ENCODE data around the gene NACA2. TPM values are rescaled to one million over a fixed set of nuclear protein-coding genes. Genes with fewer than 3 reads are reported as not detected.

NACA2 gene
- polyA plus RNA-seq, 1 donor (not counting 4 experiments of a cell fraction or from before 2014, with no cell fraction given): 0.79 TPM

DNA sequence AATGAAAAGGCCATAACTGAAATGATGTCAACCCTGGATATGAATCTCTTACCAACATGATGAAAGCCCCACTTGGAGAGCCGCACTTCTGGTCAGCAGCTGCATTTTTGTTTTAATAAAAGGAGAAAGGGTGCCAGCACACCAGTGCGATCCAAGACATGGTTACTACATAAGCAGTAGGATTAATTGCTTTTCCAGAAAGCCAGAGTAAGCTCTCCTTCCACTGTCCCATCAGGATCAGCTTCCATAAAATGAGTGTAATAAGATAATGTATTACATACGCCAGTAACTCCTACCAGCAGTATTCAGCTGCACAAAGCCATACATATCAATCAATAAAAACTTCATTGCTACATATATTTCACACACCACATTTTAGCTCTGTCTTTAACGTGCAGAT lies 26.3 kb upstream of the NACA2 start:
- no peak for TF ChIP-seq EZH2 (IDR thresholded peaks at IDR 0.05; ENCODE audit: low read length)
- TF ChIP-seq, protein P1, sequence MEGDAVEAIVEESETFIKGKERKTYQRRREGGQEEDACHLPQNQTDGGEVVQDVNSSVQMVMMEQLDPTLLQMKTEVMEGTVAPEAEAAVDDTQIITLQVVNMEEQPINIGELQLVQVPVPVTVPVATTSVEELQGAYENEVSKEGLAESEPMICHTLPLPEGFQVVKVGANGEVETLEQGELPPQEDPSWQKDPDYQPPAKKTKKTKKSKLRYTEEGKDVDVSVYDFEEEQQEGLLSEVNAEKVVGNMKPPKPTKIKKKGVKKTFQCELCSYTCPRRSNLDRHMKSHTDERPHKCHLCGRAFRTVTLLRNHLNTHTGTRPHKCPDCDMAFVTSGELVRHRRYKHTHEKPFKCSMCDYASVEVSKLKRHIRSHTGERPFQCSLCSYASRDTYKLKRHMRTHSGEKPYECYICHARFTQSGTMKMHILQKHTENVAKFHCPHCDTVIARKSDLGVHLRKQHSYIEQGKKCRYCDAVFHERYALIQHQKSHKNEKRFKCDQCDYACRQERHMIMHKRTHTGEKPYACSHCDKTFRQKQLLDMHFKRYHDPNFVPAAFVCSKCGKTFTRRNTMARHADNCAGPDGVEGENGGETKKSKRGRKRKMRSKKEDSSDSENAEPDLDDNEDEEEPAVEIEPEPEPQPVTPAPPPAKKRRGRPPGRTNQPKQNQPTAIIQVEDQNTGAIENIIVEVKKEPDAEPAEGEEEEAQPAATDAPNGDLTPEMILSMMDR (optimal IDR thresholded peaks at IDR 0.05 in 1 of 3, IDR thresholded peaks at IDR 0.05 in 1 of 3, conservative IDR thresholded peaks at IDR 0.05 in 1 of 3; ENCODE audit: extremely low read depth in 1 of 3, insufficient read depth in 2 of 3, low read length in 3 of 3): no peak
- no peak for FAIRE-seq
- no peak overlapping the region for H3K4me2 ChIP-seq (ENCODE audit: control insufficient read depth, extremely low read depth, insufficient read depth, low read depth, low read length)
- H3K27ac ChIP-seq (ENCODE audit: control insufficient read depth, insufficient read depth, low read length): no peak overlapping the region
- H3K9me1 ChIP-seq (ENCODE audit: control insufficient read depth, extremely low read depth, insufficient read depth, low read length): no peaks in the 10 kb centered on the region
- no peak overlapping the region for H3K9ac ChIP-seq (ENCODE audit: control insufficient read depth, extremely low read depth, insufficient read depth, low read length)
- H3K36me3 ChIP-seq (ENCODE audit: control insufficient read depth in 2 of 2, extremely low read depth in 1 of 2, insufficient read depth in 2 of 2, low read length in 2 of 2): no peaks in the 10 kb centered on the region
- no peaks in the 10 kb centered on the region for H4K20me1 ChIP-seq (ENCODE audit: control insufficient read depth, extremely low read depth, insufficient read depth, low read length)
- no peaks in the 10 kb centered on the region for H3K4me1 ChIP-seq (ENCODE audit: control insufficient read depth, extremely low read depth, insufficient read depth, low read length)
- no peak for DNase-seq (ENCODE audit: low read depth, low spot score)
- H3K4me3 ChIP-seq (ENCODE audit: control insufficient read depth in 2 of 3, extremely low read depth in 1 of 3, insufficient read depth in 2 of 3, low read depth in 1 of 3, low read length in 3 of 3): no peak overlapping the region
- H3K9me3 ChIP-seq (ENCODE audit: control insufficient read depth, low read depth, low read length): peaks cover 3% of the 10 kb centered on the region
- dilution Hi-C loops (cut with MboI; ENCODE audit: extremely low pct_ligation_motif_present, low sequenced_read_pairs): no loop called here
- no peaks in the 10 kb centered on the region for H3K27me3 ChIP-seq (ENCODE audit: control insufficient read depth, extremely low read depth, insufficient read depth, low read length)
- no peaks in the 10 kb centered on the region for H3K79me2 ChIP-seq (ENCODE audit: control insufficient read depth, insufficient read depth, low read length)
- no peak overlapping the region for H2AFZ ChIP-seq (ENCODE audit: control insufficient read depth, low read length)

DNA sequence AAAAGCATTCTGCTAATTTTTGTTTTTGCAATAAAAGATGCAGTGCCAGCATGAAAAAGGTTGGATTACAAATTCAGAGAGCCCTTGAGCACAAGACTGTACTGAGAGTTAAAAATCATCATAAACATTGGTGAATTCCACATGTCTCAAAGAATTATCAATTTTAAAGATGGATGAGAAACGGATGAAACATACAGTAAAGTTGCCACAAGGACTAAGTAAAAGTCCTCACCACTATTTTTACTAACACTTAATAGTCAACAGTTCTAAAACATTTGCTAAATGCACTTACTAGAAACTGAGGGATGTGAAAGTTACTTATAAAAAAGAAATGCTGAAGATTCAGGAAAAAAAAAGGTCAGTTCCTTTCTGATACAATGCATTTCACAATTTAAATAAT lies 25.8 kb upstream of the NACA2 start:
- TF ChIP-seq EZH2 (IDR thresholded peaks at IDR 0.05; ENCODE audit: low read length): no peak
- TF ChIP-seq, protein P1 (optimal IDR thresholded peaks at IDR 0.05 in 1 of 3, IDR thresholded peaks at IDR 0.05 in 1 of 3, conservative IDR thresholded peaks at IDR 0.05 in 1 of 3; ENCODE audit: extremely low read depth in 1 of 3, insufficient read depth in 2 of 3, low read length in 3 of 3): no peak
- Histone ChIP-seq H3K36me3 (ENCODE audit: control insufficient read depth in 2 of 2, extremely low read depth in 1 of 2, insufficient read depth in 2 of 2, low read length in 2 of 2) (no peaks in the 10 kb centered on the region), H3K4me3 (ENCODE audit: control insufficient read depth in 2 of 3, extremely low read depth in 1 of 3, insufficient read depth in 2 of 3, low read depth in 1 of 3, low read length in 3 of 3) (no peak overlapping the region), H3K9me1 (ENCODE audit: control insufficient read depth, extremely low read depth, insufficient read depth, low read length) (no peaks in the 10 kb centered on the region), H3K4me2 (ENCODE audit: control insufficient read depth, extremely low read depth, insufficient read depth, low read depth, low read length) (no peak overlapping the region), H4K20me1 (ENCODE audit: control insufficient read depth, extremely low read depth, insufficient read depth, low read length) (no peaks in the 10 kb centered on the region), H3K27ac (ENCODE audit: control insufficient read depth, insufficient read depth, low read length) (no peak overlapping the region), H3K9me3 (ENCODE audit: control insufficient read depth, low read depth, low read length) (peaks cover 3% of the 10 kb centered on the region), H3K27me3 (ENCODE audit: control insufficient read depth, extremely low read depth, insufficient read depth, low read length) (no peaks in the 10 kb centered on the region), H3K4me1 (ENCODE audit: control insufficient read depth, extremely low read depth, insufficient read depth, low read length) (no peaks in the 10 kb centered on the region), H3K79me2 (ENCODE audit: control insufficient read depth, insufficient read depth, low read length) (no peaks in the 10 kb centered on the region), H3K9ac (ENCODE audit: control insufficient read depth, extremely low read depth, insufficient read depth, low read length) (no peak overlapping the region), H2AFZ (ENCODE audit: control insufficient read depth, low read length) (no peak overlapping the region)
- DNase-seq (ENCODE audit: low read depth, low spot score): no peak
- dilution Hi-C loops (cut with MboI; ENCODE audit: extremely low pct_ligation_motif_present, low sequenced_read_pairs): no loop called here
- FAIRE-seq: no peak

All from keratinocyte (primary cell).